Nephron progenitor cell (in vitro differentiated cells): Measurements from ENCODE around the gene CENPN.

Experiments
- DNase-seq: peaks from one replicate; pipeline ENCODE4 v3.0.0; 2021
- H3K27ac Mint-ChIP-seq: 2 replicates; pipeline ENCODE4 v1.8.0; 2021; ENCODE audit warnings: mild to moderate bottlenecking, moderate library complexity, mixed read lengths
- H3K27me3 Mint-ChIP-seq: 2 replicates; pipeline ENCODE4 v1.8.0; 2021; ENCODE audit warnings: mild to moderate bottlenecking, low read depth, mixed read lengths; ENCODE audit not compliant: poor library complexity
- H3K36me3 Mint-ChIP-seq: 2 replicates; pipeline ENCODE4 v1.8.0; 2021; ENCODE audit warnings: low read depth, mixed read lengths
- H3K4me1 Mint-ChIP-seq: 2 replicates; pipeline ENCODE4 v1.8.0; 2021; ENCODE audit warnings: mixed read lengths
- H3K4me3 Mint-ChIP-seq: 2 replicates; pipeline ENCODE4 v1.8.0; 2021; ENCODE audit warnings: mild to moderate bottlenecking, moderate library complexity, mixed read lengths
- H3K9me3 Mint-ChIP-seq: 2 replicates; pipeline ENCODE4 v1.8.0; 2021; ENCODE audit warnings: mild to moderate bottlenecking, moderate library complexity, mixed read lengths
- TF ChIP-seq, protein P1 (sequence below): fragments of 200-600 bp; sonication (generic); IDR thresholded peaks from 2 replicates; pipeline ENCODE4 v1.5.0; 2021; ENCODE audit warnings: antibody characterized with exemption

The CENPN gene

GRCh38 chr16:81041696-81042095, 34.7 kb downstream of the CENPN start:
- TF ChIP-seq, protein P1, sequence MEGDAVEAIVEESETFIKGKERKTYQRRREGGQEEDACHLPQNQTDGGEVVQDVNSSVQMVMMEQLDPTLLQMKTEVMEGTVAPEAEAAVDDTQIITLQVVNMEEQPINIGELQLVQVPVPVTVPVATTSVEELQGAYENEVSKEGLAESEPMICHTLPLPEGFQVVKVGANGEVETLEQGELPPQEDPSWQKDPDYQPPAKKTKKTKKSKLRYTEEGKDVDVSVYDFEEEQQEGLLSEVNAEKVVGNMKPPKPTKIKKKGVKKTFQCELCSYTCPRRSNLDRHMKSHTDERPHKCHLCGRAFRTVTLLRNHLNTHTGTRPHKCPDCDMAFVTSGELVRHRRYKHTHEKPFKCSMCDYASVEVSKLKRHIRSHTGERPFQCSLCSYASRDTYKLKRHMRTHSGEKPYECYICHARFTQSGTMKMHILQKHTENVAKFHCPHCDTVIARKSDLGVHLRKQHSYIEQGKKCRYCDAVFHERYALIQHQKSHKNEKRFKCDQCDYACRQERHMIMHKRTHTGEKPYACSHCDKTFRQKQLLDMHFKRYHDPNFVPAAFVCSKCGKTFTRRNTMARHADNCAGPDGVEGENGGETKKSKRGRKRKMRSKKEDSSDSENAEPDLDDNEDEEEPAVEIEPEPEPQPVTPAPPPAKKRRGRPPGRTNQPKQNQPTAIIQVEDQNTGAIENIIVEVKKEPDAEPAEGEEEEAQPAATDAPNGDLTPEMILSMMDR: no peak
- H3K27ac Mint-ChIP-seq: peak overlapping the region; percentile 91
- H3K4me1 Mint-ChIP-seq: peaks cover 22% of the 10 kb centered on the region
- H3K4me3 Mint-ChIP-seq: no peak overlapping the region
- DNase-seq: no peak
- H3K36me3 Mint-ChIP-seq: peaks cover 84% of the 10 kb centered on the region
- H3K9me3 Mint-ChIP-seq: no peaks in the 10 kb centered on the region
- no peaks in the 10 kb centered on the region for H3K27me3 Mint-ChIP-seq

DNA sequence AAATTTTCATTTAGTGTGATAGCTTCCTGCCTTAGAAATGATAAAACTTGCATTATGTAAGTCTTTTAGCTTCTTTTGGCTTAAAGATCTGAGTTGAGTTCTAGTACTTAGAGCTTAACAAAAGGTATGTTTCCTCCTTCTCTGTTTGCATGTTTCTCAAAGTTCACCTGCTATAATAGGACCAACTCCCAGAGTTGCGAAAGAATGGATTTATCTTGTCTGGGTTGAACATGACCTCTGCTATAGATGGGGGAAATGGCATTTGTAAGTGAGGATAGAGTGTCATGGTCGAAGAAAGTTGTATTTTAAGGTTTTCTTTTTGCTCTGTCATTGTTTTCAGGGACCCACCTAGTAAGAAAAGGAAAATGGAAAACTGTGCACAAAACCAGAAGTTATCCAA, 35.8 kb downstream of the CENPN start:
- TF ChIP-seq, protein P1: no peak
- DNase-seq: no peak
- H3K27ac Mint-ChIP-seq: peak overlapping the region; percentile 74
- no peak overlapping the region for H3K4me3 Mint-ChIP-seq
- no peaks in the 10 kb centered on the region for H3K27me3 Mint-ChIP-seq
- peaks cover 4% of the 10 kb centered on the region for H3K9me3 Mint-ChIP-seq
- H3K4me1 Mint-ChIP-seq: peaks cover 11% of the 10 kb centered on the region
- peaks cover 82% of the 10 kb centered on the region for H3K36me3 Mint-ChIP-seq

- no peak for DNase-seq
- TF ChIP-seq, protein P1: no peak
- H3K36me3 Mint-ChIP-seq: peaks cover 33% of the 10 kb centered on the region
- H3K4me1 Mint-ChIP-seq: no peaks in the 10 kb centered on the region
- peaks cover 33% of the 10 kb centered on the region for H3K9me3 Mint-ChIP-seq
- peaks cover 12% of the 10 kb centered on the region for H3K27me3 Mint-ChIP-seq
- no peak overlapping the region for H3K27ac Mint-ChIP-seq
- no peak overlapping the region for H3K4me3 Mint-ChIP-seq
Observed at GRCh38 chr16:81053761-81054160, 46.7 kb downstream of the CENPN start.

DNA sequence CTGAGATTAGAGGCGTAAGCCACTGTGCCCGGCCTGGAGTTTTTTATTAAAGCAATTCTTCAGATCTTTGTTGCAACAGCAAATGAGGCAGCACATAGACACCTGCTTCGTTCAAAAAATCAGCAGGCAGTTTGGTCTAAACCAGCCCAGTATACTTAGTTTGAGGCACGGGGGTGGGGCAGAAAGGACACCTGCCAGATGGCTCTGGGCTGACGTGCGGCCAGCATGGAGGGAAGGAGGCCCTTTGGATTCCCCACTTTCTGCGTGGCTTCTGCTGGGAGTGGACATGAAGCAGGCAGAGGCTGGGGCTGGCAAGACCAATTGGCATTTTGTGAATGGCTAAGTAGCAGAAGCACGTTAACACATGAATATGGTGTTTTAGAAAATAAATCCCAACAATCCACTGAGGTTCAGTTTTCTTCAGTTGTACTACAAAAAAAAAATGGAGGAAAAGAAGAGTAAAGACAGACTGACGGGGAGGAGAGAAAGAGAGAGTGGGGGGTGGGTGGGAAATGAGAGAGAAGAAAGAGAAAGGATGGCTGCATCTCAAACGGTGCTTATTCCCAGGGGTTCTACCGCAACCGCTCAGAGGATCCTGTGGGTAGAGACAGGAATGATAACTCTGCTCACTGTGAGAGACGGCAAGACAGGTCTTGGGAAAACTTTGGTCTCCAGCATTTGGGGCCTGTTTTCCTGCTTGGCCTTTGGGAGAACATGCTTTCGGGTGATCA, 53.7 kb downstream of the CENPN start:
- Mint-ChIP-seq H3K36me3 (peaks cover 16% of the 10 kb centered on the region), H3K4me1 (peaks cover 20% of the 10 kb centered on the region), H3K27me3 (peaks cover 3% of the 10 kb centered on the region), H3K9me3 (no peaks in the 10 kb centered on the region), H3K4me3 (peak overlapping the region; percentile 11), H3K27ac (peak overlapping the region; percentile 62)
- TF ChIP-seq, protein P1: no peak
- no peak for DNase-seq

- TF ChIP-seq, protein P1: no peak
- H3K36me3 Mint-ChIP-seq: peaks cover 17% of the 10 kb centered on the region
- H3K4me3 Mint-ChIP-seq: peak overlapping the region; percentile 11
- H3K27ac Mint-ChIP-seq: peak overlapping the region; percentile 62
- no peaks in the 10 kb centered on the region for H3K9me3 Mint-ChIP-seq
- peaks cover 3% of the 10 kb centered on the region for H3K27me3 Mint-ChIP-seq
- DNase-seq: no peak
- peaks cover 20% of the 10 kb centered on the region for H3K4me1 Mint-ChIP-seq
Observed at GRCh38 chr16:81061307-81061640, 54.3 kb downstream of the CENPN start.
